ENCODE measurements around the gene ZP1.

The ZP1 gene

DNA sequence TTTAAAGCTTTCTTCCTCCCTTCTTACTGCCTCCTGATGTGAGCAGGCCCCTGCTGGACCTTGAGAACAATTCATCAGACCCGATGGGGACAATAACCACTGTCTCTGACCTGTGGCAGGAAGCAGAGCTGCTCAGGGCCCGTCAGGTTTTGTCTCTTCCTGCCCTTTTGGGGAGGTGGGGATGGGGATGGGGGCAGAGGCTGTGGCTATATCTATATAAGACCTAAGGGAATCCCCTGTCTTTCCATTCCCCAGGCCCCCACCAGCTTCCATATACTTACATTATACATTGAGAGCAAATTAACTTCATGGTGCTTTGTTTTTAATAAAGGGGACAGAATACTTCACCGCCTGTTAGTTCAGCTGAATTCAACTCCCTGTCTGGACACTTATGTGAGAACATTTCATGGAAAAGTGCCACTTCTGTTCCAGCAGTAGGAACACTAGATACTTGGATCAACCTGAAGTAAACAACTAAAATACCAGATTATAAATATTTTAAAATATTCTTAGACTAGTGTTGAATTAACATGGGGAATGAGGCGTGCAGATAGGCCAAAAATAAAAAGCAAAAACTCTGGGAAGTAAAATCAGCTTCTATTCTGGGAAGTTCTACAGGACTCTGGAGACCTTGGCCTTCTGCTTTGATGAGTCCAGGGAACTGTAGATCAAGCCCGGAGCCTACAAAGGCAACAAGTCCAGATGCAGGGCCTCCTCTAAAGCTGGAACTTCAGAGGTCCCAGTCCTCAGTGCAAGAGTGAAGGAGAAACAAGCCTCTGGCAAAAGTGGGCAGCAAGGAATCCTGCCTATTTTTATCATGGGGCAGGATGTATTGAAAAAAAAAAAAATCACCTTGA lies 11.1 kb downstream of the ZP1 start:
- H3K27me3 Mint-ChIP-seq (ENCODE audit: low read depth) = peaks cover 5% of the 10 kb centered on the region
- no peaks in the 10 kb centered on the region for H3K9me3 Mint-ChIP-seq
- TF ChIP-seq, protein P1, sequence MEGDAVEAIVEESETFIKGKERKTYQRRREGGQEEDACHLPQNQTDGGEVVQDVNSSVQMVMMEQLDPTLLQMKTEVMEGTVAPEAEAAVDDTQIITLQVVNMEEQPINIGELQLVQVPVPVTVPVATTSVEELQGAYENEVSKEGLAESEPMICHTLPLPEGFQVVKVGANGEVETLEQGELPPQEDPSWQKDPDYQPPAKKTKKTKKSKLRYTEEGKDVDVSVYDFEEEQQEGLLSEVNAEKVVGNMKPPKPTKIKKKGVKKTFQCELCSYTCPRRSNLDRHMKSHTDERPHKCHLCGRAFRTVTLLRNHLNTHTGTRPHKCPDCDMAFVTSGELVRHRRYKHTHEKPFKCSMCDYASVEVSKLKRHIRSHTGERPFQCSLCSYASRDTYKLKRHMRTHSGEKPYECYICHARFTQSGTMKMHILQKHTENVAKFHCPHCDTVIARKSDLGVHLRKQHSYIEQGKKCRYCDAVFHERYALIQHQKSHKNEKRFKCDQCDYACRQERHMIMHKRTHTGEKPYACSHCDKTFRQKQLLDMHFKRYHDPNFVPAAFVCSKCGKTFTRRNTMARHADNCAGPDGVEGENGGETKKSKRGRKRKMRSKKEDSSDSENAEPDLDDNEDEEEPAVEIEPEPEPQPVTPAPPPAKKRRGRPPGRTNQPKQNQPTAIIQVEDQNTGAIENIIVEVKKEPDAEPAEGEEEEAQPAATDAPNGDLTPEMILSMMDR (IDR thresholded peaks at IDR 0.05; ENCODE audit: unreplicated experiment in 3 of 3) = no peak
- H3K27ac Mint-ChIP-seq = peak overlapping the region in 2 of 3 experiments; percentile 20 to 78
- no peak overlapping the region for H3K4me3 Mint-ChIP-seq
- H3K36me3 Mint-ChIP-seq (ENCODE audit: low read depth) = peaks cover 22% of the 10 kb centered on the region
- H3K4me1 Mint-ChIP-seq = peaks cover 52% of the 10 kb centered on the region

DNA sequence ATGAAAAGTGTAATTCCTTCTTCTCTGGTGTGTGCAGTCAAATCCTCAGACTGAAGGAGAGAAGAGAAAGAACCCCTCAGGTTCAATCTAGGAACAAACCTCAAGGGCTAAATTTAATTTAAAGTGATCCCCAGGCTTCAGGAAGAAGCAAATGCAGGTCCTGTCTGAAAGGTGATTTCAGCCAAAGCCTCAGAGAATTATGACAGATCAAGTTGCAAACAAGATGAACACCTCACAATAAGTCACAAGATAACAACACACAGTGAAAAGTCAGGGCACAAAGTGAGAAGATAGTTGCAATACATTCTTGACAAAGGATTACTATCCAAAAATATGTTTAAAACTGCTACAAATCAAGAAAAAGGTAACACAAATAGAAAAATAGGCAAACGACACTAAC lies 11.8 kb downstream of the ZP1 start:
- TF ChIP-seq, protein P1 (IDR thresholded peaks at IDR 0.05; ENCODE audit: unreplicated experiment in 3 of 3) = no peak
- peaks cover 29% of the 10 kb centered on the region for H3K36me3 Mint-ChIP-seq (ENCODE audit: low read depth)
- H3K27ac Mint-ChIP-seq = peak overlapping the region in 2 of 3 experiments; percentile 6 to 78
- peaks cover 2% of the 10 kb centered on the region for H3K9me3 Mint-ChIP-seq
- no peak overlapping the region for H3K4me3 Mint-ChIP-seq
- H3K4me1 Mint-ChIP-seq = peaks cover 50% of the 10 kb centered on the region
- H3K27me3 Mint-ChIP-seq (ENCODE audit: low read depth) = peaks cover 5% of the 10 kb centered on the region

DNA sequence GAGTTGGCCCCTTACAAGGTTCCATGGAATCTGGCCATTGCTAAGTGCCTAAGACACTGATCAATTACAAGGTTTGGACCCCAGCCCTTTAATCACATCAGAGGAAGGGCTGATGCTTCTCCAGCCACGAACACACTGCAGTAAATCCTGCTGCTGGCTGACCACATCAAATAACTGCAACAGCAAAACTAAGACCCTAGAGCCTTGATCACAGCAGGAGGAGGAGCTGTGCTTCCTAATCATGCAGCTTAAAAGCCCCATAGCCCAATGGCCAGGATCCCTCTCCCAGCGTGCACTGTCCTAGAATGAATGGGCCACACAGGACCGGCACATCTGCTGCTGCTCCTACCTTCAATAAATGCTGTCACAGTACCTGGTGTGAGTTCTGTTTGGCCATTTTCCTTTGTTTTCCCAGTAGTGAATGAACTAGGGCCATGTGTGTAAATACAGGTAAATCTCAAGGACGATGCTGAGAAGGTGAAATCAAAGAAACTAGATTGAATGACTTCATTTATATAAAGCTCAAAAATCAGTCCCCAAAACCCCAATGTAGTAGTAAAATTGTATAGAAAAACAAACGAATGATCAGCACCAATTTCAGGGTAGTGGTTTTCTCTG lies 12.7 kb downstream of the ZP1 start:
- peak overlapping the region in 2 of 3 experiments; percentile 76 to 78 for H3K27ac Mint-ChIP-seq
- H3K4me3 Mint-ChIP-seq = peak overlapping the region in 1 of 3 experiments; percentile 12
- TF ChIP-seq, protein P1 (IDR thresholded peaks at IDR 0.05; ENCODE audit: unreplicated experiment in 3 of 3) = no peak
- H3K36me3 Mint-ChIP-seq (ENCODE audit: low read depth) = peaks cover 34% of the 10 kb centered on the region
- H3K27me3 Mint-ChIP-seq (ENCODE audit: low read depth) = peaks cover 5% of the 10 kb centered on the region
- peaks cover 42% of the 10 kb centered on the region for H3K4me1 Mint-ChIP-seq
- peaks cover 2% of the 10 kb centered on the region for H3K9me3 Mint-ChIP-seq

DNA sequence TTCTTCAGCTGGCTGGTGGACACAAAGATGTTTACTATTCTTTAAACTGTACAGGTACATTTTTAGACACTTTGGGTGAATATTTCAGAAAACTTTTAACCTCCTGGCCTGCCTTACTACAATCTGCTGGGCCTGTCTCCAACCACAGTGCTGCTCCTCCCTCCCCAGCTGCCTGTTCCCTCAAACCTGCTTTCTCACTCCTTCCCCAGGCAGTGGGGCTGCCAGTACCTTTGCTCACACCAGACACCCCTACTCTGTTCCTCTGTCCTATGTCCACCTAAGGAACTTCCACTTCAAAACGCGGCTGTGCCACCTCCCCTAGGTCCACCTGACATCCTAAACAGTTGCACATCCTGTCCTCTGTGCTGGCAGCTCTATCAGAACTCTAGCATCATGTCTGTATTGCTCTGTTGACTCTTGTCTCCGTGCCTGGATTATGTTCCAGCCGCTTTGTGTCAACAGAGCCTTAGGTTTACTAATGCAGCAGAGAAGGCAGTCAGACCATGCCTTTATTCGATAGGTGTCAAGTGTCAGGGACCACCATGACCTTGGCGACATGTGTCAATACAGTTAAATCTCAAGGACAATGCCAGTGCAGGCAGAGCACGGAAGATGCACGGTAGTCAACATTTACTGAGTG lies 13.4 kb downstream of the ZP1 start:
- Mint-ChIP-seq H3K9me3 (peaks cover 2% of the 10 kb centered on the region), H3K36me3 (ENCODE audit: low read depth) (peaks cover 40% of the 10 kb centered on the region), H3K27me3 (ENCODE audit: low read depth) (peaks cover 5% of the 10 kb centered on the region), H3K27ac (peak overlapping the region; percentile 27 to 87 (median 78)), H3K4me3 (peak overlapping the region in 2 of 3 experiments; percentile 13 to 60), H3K4me1 (peaks cover 42% of the 10 kb centered on the region)
- TF ChIP-seq, protein P1 (IDR thresholded peaks at IDR 0.05; ENCODE audit: unreplicated experiment in 3 of 3) = no peak

DNA sequence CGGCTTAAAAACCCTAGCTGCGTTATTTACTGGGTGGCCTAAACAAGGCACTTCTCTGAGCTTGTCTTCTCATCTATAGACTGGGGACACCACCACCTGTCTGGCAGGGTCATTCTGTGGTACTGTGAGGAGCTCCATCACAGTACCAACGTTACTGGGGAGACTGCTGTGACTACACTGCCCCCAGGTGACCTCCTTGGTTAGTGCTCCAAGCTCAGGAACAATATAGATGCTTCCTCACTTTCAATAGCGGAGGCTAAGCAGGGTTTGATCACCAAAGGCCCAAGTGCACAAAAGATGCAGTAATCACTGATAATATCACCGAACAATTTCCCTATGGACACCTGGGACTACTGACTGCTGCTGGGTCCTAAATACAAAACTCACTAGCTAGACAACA lies 20.2 kb downstream of the ZP1 start:
- no peaks in the 10 kb centered on the region for H3K4me1 Mint-ChIP-seq
- no peak overlapping the region for H3K27ac Mint-ChIP-seq
- no peaks in the 10 kb centered on the region for H3K27me3 Mint-ChIP-seq (ENCODE audit: low read depth)
- H3K9me3 Mint-ChIP-seq = peaks cover 4% of the 10 kb centered on the region
- H3K36me3 Mint-ChIP-seq (ENCODE audit: low read depth) = peaks cover 56% of the 10 kb centered on the region
- TF ChIP-seq, protein P1 (IDR thresholded peaks at IDR 0.05; ENCODE audit: unreplicated experiment in 3 of 3) = peak; percentile 25 to 40 (median 38)
- H3K4me3 Mint-ChIP-seq = no peak overlapping the region

Measured in nephron (organoid).